Measurements from ENCODE around the gene UTP18.

- no peak for TF ChIP-seq CTCF (IDR thresholded peaks at IDR 0.05)
- no peak for TF ChIP-seq POLR2A (IDR thresholded peaks at IDR 0.05)
Measured at GRCh38 chr17:51299859-51300258, 39.5 kb downstream of the UTP18 start.

Data from esophagus squamous epithelium (tissue), 4 donors.